Endodermal cell (in vitro differentiated cells): ENCODE results near the gene TAF6. TPM values are rescaled to one million over a fixed set of nuclear protein-coding genes. Genes with fewer than 3 reads are reported as not detected.

ENCODE experiments used
- DNase-seq: peaks from one replicate; pipeline ENCODE4 v3.0.0-alpha.2; 2017
- H3K27ac ChIP-seq: 2 replicates; pipeline ENCODE4 v1.5.1; 2013; ENCODE audit warnings: mild to moderate bottlenecking, low read depth, low read length, moderate library complexity
- H3K27me3 ChIP-seq: 2 replicates; pipeline ENCODE4 v1.6.1; 2013; ENCODE audit warnings: mild to moderate bottlenecking, low read length, moderate library complexity; ENCODE audit not compliant: insufficient read depth, control insufficient read depth, poor library complexity, severe bottlenecking
- H3K36me3 ChIP-seq: 2 replicates; pipeline ENCODE4 v1.7.0; 2013; ENCODE audit warnings: mild to moderate bottlenecking, low read length, moderate library complexity; ENCODE audit not compliant: control insufficient read depth, insufficient read depth
- H3K4me1 ChIP-seq: one replicate; pipeline ENCODE4 v1.7.0; 2013; ENCODE audit warnings: low read length; ENCODE audit not compliant: control insufficient read depth, insufficient read depth
- H3K4me3 ChIP-seq: 2 replicates; pipeline ENCODE4 v1.5.1; 2013; ENCODE audit warnings: mild to moderate bottlenecking, low read length, moderate library complexity
- H3K9ac ChIP-seq: 2 replicates; pipeline ENCODE4 v1.6.1; 2013; ENCODE audit warnings: mild to moderate bottlenecking, low read length, moderate library complexity; ENCODE audit not compliant: poor library complexity, severe bottlenecking; ENCODE audit errors: extremely low read depth
- H3K9me3 ChIP-seq: 2 replicates; pipeline ENCODE4 v1.6.1; 2013; ENCODE audit warnings: mild to moderate bottlenecking, low read length, moderate library complexity; ENCODE audit not compliant: control insufficient read depth
- H3K27ac Mint-ChIP-seq: 2 replicates; pipeline ENCODE4 v1.8.0; 2020; ENCODE audit warnings: mixed read lengths
- H3K27me3 Mint-ChIP-seq: 2 replicates; pipeline ENCODE4 v1.8.0; 2021; ENCODE audit warnings: mild to moderate bottlenecking, mixed read lengths; ENCODE audit not compliant: insufficient read depth
- H3K36me3 Mint-ChIP-seq: 2 replicates; pipeline ENCODE4 v1.8.0; 2020; ENCODE audit warnings: low read depth, mixed read lengths
- H3K4me1 Mint-ChIP-seq: 2 replicates; pipeline ENCODE4 v1.8.0; 2020; ENCODE audit warnings: mixed read lengths
- H3K4me3 Mint-ChIP-seq: 2 replicates; pipeline ENCODE4 v1.8.0; 2020; ENCODE audit warnings: mild to moderate bottlenecking, moderate library complexity, mixed read lengths
- H3K9me3 Mint-ChIP-seq: 2 replicates; pipeline ENCODE4 v1.8.0; 2020; ENCODE audit warnings: mild to moderate bottlenecking, mixed read lengths
- WGBS, 2 experiments: methylation state at CpG; one replicate each; pipeline versions ENCODE4 v1.1.5 to v1.1.7; 2013; ENCODE audit warnings: missing lambda C conversion rate in 2 of 2, mixed read lengths in 1 of 2; ENCODE audit not compliant: insufficient coverage in 1 of 2, insufficient read length in 1 of 2; 5-methylcytosine and 5-hydroxymethylcytosine counted together
- total RNA-seq, 2 donors: library from RNA; stranded (reverse); fragmentation: NEBNext Ultra II Directional in 1 of 2; extraction: Animal tissue kit (Norgen Biotek cat#: 25700) in 1 of 2; gene quantifications; 2 replicates in 1 of 2; 3 replicates in 1 of 2; pipeline ENCODE4 v1.2.1, GENCODE V29; 2021
- TF ChIP-seq, protein P1 (sequence below): fragments of 200-600 bp; sonication (generic); conservative IDR thresholded peaks from 2 replicates; pipeline ENCODE4 v1.5.0; 2021; ENCODE audit warnings: antibody characterized with exemption, mild to moderate bottlenecking

The TAF6 gene
- total RNA-seq, 2 donors from 2014 or later: 83.1 to 113 TPM

DNA sequence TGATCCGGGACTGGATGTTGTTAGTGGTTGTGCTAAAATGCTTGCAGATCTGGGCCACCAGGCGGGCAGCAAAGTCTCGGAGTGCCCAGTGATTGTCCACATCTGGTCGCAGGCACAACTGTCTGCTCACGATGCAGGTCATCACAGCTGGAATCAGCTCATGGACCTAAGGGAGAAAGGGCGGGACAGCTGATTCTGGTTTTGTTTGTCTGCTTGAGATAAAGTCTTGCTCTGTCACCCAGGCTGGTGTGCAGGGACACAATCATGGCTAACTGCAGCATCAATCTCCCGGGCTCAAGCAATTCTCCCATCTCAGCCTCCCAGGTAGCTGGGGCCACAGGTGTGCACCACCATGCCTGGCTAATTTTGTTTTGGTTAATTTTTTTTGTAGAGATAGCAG, 8.0 kb downstream of the TAF6 start:
- Mint-ChIP-seq H3K9me3 (no peaks in the 10 kb centered on the region), H3K27me3 (no peaks in the 10 kb centered on the region), H3K27ac (no peak overlapping the region), H3K4me1 (no peaks in the 10 kb centered on the region), H3K36me3 (peaks cover 78% of the 10 kb centered on the region), H3K4me3 (no peak overlapping the region)
- H3K9me3 ChIP-seq: no peaks in the 10 kb centered on the region
- peaks cover 61% of the 10 kb centered on the region for H3K36me3 ChIP-seq
- H3K4me3 ChIP-seq: no peak overlapping the region
- H3K27ac ChIP-seq: no peak overlapping the region
- 96 to 100% methylated on average over 3 to 7 of the region's 7 CpGs for WGBS, 2 experiments
- no peak for DNase-seq
- H3K27me3 ChIP-seq: no peaks in the 10 kb centered on the region
- H3K9ac ChIP-seq: no peak overlapping the region
- TF ChIP-seq, protein P1, sequence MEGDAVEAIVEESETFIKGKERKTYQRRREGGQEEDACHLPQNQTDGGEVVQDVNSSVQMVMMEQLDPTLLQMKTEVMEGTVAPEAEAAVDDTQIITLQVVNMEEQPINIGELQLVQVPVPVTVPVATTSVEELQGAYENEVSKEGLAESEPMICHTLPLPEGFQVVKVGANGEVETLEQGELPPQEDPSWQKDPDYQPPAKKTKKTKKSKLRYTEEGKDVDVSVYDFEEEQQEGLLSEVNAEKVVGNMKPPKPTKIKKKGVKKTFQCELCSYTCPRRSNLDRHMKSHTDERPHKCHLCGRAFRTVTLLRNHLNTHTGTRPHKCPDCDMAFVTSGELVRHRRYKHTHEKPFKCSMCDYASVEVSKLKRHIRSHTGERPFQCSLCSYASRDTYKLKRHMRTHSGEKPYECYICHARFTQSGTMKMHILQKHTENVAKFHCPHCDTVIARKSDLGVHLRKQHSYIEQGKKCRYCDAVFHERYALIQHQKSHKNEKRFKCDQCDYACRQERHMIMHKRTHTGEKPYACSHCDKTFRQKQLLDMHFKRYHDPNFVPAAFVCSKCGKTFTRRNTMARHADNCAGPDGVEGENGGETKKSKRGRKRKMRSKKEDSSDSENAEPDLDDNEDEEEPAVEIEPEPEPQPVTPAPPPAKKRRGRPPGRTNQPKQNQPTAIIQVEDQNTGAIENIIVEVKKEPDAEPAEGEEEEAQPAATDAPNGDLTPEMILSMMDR: no peak
- no peaks in the 10 kb centered on the region for H3K4me1 ChIP-seq

DNA sequence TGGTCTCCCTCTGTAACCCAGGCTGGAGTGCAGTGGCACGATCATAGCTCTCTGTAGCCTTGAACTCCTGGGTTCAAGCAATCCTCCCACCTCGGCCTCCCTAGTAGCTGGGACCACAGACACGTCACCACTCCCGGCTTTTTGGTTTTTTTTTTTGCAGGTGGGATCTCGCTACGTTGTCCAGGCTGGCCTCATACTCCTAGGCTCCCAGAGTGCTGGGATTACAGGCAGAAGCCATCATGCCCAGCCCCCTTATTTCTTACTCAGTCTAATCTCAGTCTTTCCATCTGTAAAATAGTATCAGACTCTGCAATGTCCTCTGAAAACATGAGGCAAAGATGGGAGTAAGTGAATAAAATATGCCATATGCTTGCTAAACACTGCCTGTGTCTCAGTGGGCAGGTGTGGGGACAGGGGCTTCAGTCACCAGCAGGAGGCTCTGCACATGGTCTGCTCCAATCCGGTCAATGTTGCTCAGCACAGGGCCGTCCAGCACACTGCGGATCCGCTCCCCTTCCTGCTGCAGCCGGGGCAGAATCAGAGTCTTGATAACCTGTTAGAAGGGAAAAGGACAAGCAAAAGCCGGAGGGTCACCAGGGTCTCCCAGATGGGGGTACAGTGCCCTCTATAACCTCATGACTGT, 9.5 kb downstream of the TAF6 start:
- H3K36me3 ChIP-seq: peaks cover 65% of the 10 kb centered on the region
- no peaks in the 10 kb centered on the region for H3K27me3 ChIP-seq
- no peaks in the 10 kb centered on the region for H3K9me3 ChIP-seq
- Mint-ChIP-seq H3K36me3 (peaks cover 80% of the 10 kb centered on the region), H3K9me3 (no peaks in the 10 kb centered on the region), H3K4me3 (no peak overlapping the region), H3K27me3 (no peaks in the 10 kb centered on the region), H3K4me1 (no peaks in the 10 kb centered on the region), H3K27ac (no peak overlapping the region)
- no peak for DNase-seq
- 83 to 87% methylated on average over 7 to 12 of the region's 12 CpGs for WGBS, 2 experiments
- H3K4me3 ChIP-seq: no peak overlapping the region
- no peaks in the 10 kb centered on the region for H3K4me1 ChIP-seq
- H3K9ac ChIP-seq: no peak overlapping the region
- TF ChIP-seq, protein P1: peak; percentile 54
- no peak overlapping the region for H3K27ac ChIP-seq

DNA sequence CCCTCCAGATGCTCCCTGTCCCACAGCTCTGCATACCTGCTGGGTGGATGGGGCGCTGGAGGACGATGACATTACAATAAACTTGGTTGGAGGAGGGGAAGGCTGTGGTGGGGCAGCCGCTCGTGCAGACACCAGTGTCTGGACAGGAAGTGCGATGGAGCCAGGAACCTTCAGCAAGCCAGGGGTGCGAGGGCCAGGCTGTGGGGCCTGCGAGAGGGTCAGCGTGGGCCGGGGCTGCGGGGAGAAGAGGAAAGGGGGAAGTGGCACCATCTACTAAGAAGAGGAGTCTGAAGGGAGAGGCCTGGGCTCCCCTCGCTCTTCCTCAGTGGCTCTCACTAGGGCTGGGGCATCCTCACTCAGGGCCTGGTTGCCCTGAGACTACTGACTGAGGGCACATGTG, 11.3 kb downstream of the TAF6 start:
- Histone ChIP-seq H3K4me1 (no peaks in the 10 kb centered on the region), H3K9me3 (no peaks in the 10 kb centered on the region), H3K9ac (no peak overlapping the region), H3K27me3 (no peaks in the 10 kb centered on the region), H3K4me3 (no peak overlapping the region), H3K36me3 (peaks cover 56% of the 10 kb centered on the region), H3K27ac (no peak overlapping the region)
- 98 to 100% methylated on average over 4 to 11 of the region's 11 CpGs for whole genome bisulfite sequencing, 2 experiments
- no peak overlapping the region for H3K27ac Mint-ChIP-seq
- DNase-seq: no peak
- H3K36me3 Mint-ChIP-seq: peaks cover 82% of the 10 kb centered on the region
- H3K4me1 Mint-ChIP-seq: no peaks in the 10 kb centered on the region
- H3K27me3 Mint-ChIP-seq: no peaks in the 10 kb centered on the region
- TF ChIP-seq, protein P1: no peak
- no peak overlapping the region for H3K4me3 Mint-ChIP-seq
- no peaks in the 10 kb centered on the region for H3K9me3 Mint-ChIP-seq
